Panc1 (cell line): ENCODE results near the gene TMEM81. TPM values are rescaled to one million over a fixed set of nuclear protein-coding genes. Genes with fewer than 3 reads are reported as not detected.

ENCODE experiments used
- ATAC-seq: fragments of 200-7000 bp; cut with Tn5 transposase; 2 replicates; pipeline ENCODE4 v1.9.1; 2020; ENCODE audit warnings: mild to moderate bottlenecking, moderate library complexity
- BruUV-seq: library from RNA; stranded (reverse); fragments of 400-500 nt; replicated peaks from 2 replicates; lab custom pipeline; 2021; lab: Mats Ljungman, UMichigan
- CTCF ChIA-PET: fragments of 300-600 bp; sonication (Branson Sonifier 250); formaldehyde crosslinking; loops from one replicate; lab custom pipeline; 2022; ENCODE audit warnings: antibody characterized with exemption; lab: Charles Lee
- POLR2A ChIA-PET: fragments of 300-600 bp; sonication (Branson Sonifier 250); formaldehyde crosslinking; loops from one replicate; lab custom pipeline; 2022; ENCODE audit warnings: antibody characterized with exemption; lab: Charles Lee
- DNase-seq: peaks from one replicate; pipeline ENCODE4 v3.0.0-alpha.2; 2010; ENCODE audit warnings: low read depth, low spot score
- H3K27ac ChIP-seq: 2 replicates; pipeline ENCODE4 v1.5.1; 2011; ENCODE audit warnings: mild to moderate bottlenecking, low read length, inconsistent platforms
- H3K27me3 ChIP-seq: fragments of 200-500 bp; sonication (Bioruptor generic); 2 replicates; pipeline ENCODE4 v1.6.0; 2014; ENCODE audit warnings: low read length, inconsistent platforms; ENCODE audit not compliant: control insufficient read depth, insufficient read depth
- H3K36me3 ChIP-seq: fragments of 200-500 bp; sonication (Bioruptor generic); 2 replicates; pipeline ENCODE4 v1.5.1; 2014; ENCODE audit warnings: inconsistent platforms, mild to moderate bottlenecking, low read length, moderate library complexity; ENCODE audit not compliant: control insufficient read depth, insufficient read depth
- H3K4me1 ChIP-seq: 2 replicates; pipeline ENCODE4 v1.5.1; 2011; ENCODE audit warnings: inconsistent platforms, mild to moderate bottlenecking, low read length, moderate library complexity; ENCODE audit not compliant: control insufficient read depth, insufficient read depth
- H3K4me3 ChIP-seq, 2 experiments: 2 replicates each; pipeline ENCODE4 v1.5.1; 2011 to 2012; ENCODE audit warnings: low read depth in 2 of 2, low read length in 2 of 2, mild to moderate bottlenecking in 2 of 2, inconsistent platforms in 1 of 2, moderate library complexity in 1 of 2
- H3K9me3 ChIP-seq: fragments of 200-500 bp; sonication (Bioruptor generic); 2 replicates; pipeline ENCODE4 v1.5.1; 2014; ENCODE audit warnings: low read depth, mild to moderate bottlenecking, inconsistent platforms, low read length, moderate library complexity; ENCODE audit not compliant: control insufficient read depth, insufficient read depth
- CTCF ChIP-seq: fragments of 450-650 bp; IDR thresholded peaks from 2 replicates; pipeline ENCODE4 v1.5.1; 2017; ENCODE audit warnings: mild to moderate bottlenecking
- POLR2AphosphoS5 ChIP-seq: IDR thresholded peaks from 2 replicates; pipeline ENCODE4 v1.6.1; 2012; ENCODE audit warnings: mild to moderate bottlenecking, low read depth, low read length, moderate library complexity
- REST ChIP-seq, 2 experiments: IDR thresholded peaks; 2 replicates each; pipeline ENCODE4 v1.6.1; 2011 to 2012; ENCODE audit warnings: low read depth in 2 of 2, control low read depth in 1 of 2, low read length in 1 of 2, mild to moderate bottlenecking in 1 of 2, moderate library complexity in 1 of 2; ENCODE audit not compliant: insufficient read depth in 1 of 2
- SIN3A ChIP-seq: IDR thresholded peaks from 2 replicates; pipeline ENCODE4 v1.6.1; 2012; ENCODE audit warnings: low read depth, mild to moderate bottlenecking, low read length, moderate library complexity, borderline replicate concordance; ENCODE audit not compliant: insufficient read depth
- TCF7L2 ChIP-seq: IDR thresholded peaks from 2 replicates; pipeline ENCODE4 v1.6.1; 2011; ENCODE audit warnings: mild to moderate bottlenecking, low read depth, low read length, inconsistent platforms
- in situ Hi-C: cut with HindIII; loops from 2 replicates; pipeline ENCODE4 v1.10.0; 2016; ENCODE audit warnings: low sequenced_read_pairs, low pct_unique_long_range_greater_than_20kb
- intact Hi-C: fragments of 100-400 bp; cut with micrococcal nuclease; formaldehyde crosslinking; loops from one replicate; pipeline ENCODE4 v1.10.0; 2022; ENCODE audit not compliant: unreplicated experiment
- total RNA-seq: library from RNA; stranded (reverse); gene quantifications from one replicate; pipeline ENCODE4 v1.2.1, GENCODE V29; 2021; ENCODE audit not compliant: unreplicated experiment

TMEM81 gene
- total RNA-seq, 1 experiment from 2014 or later: 4.0 TPM

DNA sequence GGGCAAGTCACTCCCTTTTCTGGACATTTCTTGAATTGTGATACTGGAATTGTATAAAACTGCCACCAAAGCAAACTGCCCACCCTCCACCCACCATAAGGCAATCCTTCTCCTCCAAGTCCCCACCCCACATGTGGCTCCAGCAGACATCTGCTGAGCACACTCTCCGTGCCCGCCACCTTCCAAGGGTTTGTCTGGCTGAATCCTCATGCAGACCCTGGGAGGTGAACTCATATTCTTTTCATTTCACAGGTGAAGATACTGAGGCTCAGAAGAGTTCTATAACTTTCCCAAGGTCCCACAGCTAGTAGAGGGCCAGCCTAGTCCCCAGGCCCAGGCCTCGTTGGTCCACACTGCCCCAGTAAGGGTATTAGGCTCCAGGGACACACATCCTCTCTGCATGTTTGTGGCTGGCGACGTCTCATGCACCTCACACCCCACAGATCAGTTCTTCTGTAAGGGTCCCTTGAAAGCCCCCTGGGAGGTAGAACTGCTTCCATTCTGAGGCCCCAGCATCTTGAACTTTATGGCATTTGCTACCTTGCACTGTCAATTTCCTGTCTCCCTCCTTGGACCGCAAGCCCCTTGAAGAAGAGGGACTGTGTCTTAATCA, 27.2 kb downstream of the TMEM81 start:
- DNase-seq: no peak
- no peaks in the 10 kb centered on the region for H3K4me1 ChIP-seq
- intact Hi-C loops (no loop called here), in situ Hi-C loops (no loop called here)
- TF ChIP-seq TCF7L2: no peak
- TF ChIP-seq REST (IDR thresholded peaks at IDR 0.05; ENCODE audit: insufficient read depth in 1 of 2, low read depth in 2 of 2, low read length in 1 of 2): no peak
- no peak for TF ChIP-seq SIN3A
- no peak for TF ChIP-seq POLR2AphosphoS5
- no peak for TF ChIP-seq CTCF
- no peak overlapping the region for H3K27ac ChIP-seq
- H3K27me3 ChIP-seq: no peaks in the 10 kb centered on the region
- POLR2A ChIA-PET: no interaction called here
- no peaks in the 10 kb centered on the region for H3K36me3 ChIP-seq
- BruUV-seq: no TSS peak
- no peaks in the 10 kb centered on the region for H3K9me3 ChIP-seq
- CTCF ChIA-PET: no interaction called here
- no peak for ATAC-seq
- no peak overlapping the region for H3K4me3 ChIP-seq

DNA sequence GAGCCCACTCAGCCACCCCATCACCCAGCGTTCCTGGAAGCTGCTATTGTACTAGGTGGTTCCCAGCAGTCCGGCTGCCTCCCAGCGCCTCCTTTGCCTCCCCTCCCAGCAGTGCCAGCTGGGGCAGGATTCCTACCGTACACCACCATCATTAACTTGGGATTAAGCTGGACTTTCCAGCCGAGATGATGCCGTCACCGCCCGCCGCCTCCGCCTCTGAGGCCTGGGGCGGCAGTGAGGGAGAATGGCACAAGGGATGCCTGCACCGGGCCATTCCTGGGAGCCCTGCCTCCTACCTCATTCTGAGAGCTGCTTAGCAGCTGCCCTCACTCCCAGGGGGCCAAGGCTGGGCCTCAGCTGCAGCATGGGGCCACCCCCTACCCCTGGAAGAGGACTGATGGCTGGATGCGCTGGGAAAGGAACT, 28.1 kb downstream of the TMEM81 start:
- Histone ChIP-seq H3K27me3 (no peaks in the 10 kb centered on the region), H3K36me3 (no peaks in the 10 kb centered on the region), H3K27ac (no peak overlapping the region), H3K4me1 (no peaks in the 10 kb centered on the region), H3K9me3 (no peaks in the 10 kb centered on the region), H3K4me3 (no peak overlapping the region)
- CTCF ChIA-PET: no interaction called here
- BruUV-seq: no TSS peak
- intact Hi-C loops (no loop called here), in situ Hi-C loops (no loop called here)
- no peak for DNase-seq
- TF ChIP-seq SIN3A: no peak
- no peak for TF ChIP-seq TCF7L2
- TF ChIP-seq POLR2AphosphoS5: no peak
- no peak for TF ChIP-seq CTCF
- no peak for TF ChIP-seq REST (IDR thresholded peaks at IDR 0.05; ENCODE audit: insufficient read depth in 1 of 2, low read depth in 2 of 2, low read length in 1 of 2)
- POLR2A ChIA-PET: no interaction called here
- ATAC-seq: no peak
